Tibial artery (tissue), 4 donors: ENCODE data around the gene SETBP1.

Source experiments
- DNase-seq, 2 donors: peaks; one replicate each; pipeline ENCODE4 v3.0.0-alpha.2; 2019
- H3K27ac ChIP-seq, 2 donors: fragments of 200-600 bp; sonication (generic) in 1 of 2; 1 replicate in 1 of 2; 2 replicates in 1 of 2; pipeline ENCODE4 v1.5.1; 2018 to 2019; ENCODE audit warnings: mild to moderate bottlenecking in 1 of 2
- H3K27me3 ChIP-seq, 2 donors: fragments of 200-600 bp; sonication (generic) in 1 of 2; one replicate each; pipeline versions ENCODE4 v1.5.1 to v1.6.0; 2016 to 2019
- H3K36me3 ChIP-seq, 3 donors: fragments of 200-600 bp; sonication (generic) in 2 of 3; one replicate each; pipeline ENCODE4 v1.5.1; 2016 to 2019; ENCODE audit warnings: mild to moderate bottlenecking in 2 of 3
- H3K4me1 ChIP-seq, 4 donors: fragments of 200-600 bp; sonication (generic) in 2 of 4; 1 replicate in 3 of 4; 2 replicates in 1 of 4; pipeline ENCODE4 v1.5.1; 2016 to 2019
- H3K4me3 ChIP-seq, 2 donors: fragments of 200-600 bp; sonication (generic) in 1 of 2; 1 replicate in 1 of 2; 2 replicates in 1 of 2; pipeline ENCODE4 v1.5.1; 2018 to 2019; ENCODE audit warnings: mild to moderate bottlenecking in 2 of 2
- H3K9me3 ChIP-seq, 3 donors: fragments of 200-600 bp; sonication (generic) in 1 of 3; one replicate each; pipeline ENCODE4 v1.5.1; 2016 to 2019
- CTCF ChIP-seq, 2 experiments: fragments of 200-600 bp in 1 of 2; fragments of 450-650 bp in 1 of 2; IDR thresholded peaks; one replicate each; pipeline ENCODE4 v1.5.1; 2017 to 2019; ENCODE audit warnings: antibody characterized with exemption in 2 of 2, mild to moderate bottlenecking in 1 of 2, moderate library complexity in 1 of 2
- intact Hi-C: fragments of 100-400 bp; cut with DNase I; formaldehyde crosslinking; loops from one replicate; pipeline ENCODE4 v1.15.0; 2023; ENCODE audit warnings: low total_unique reads

The SETBP1 gene

GRCh38 chr18:45056926-45057325, 376.2 kb downstream of the SETBP1 start:
- TF ChIP-seq CTCF (IDR thresholded peaks at IDR 0.05), result no peak
- intact Hi-C loops, result no loop called here

GRCh38 chr18:45057955-45058600, 377.4 kb downstream of the SETBP1 start:
- Histone ChIP-seq H3K27me3 (no peaks in the 10 kb centered on the region), H3K4me3 (no peak overlapping the region), H3K36me3 (peaks cover 0 to 4% (median 1%) of the 10 kb centered on the region in 3 donors), H3K9me3 (no peaks in the 10 kb centered on the region), H3K27ac (no peak overlapping the region), H3K4me1 (no peaks in the 10 kb centered on the region)
- no peak for DNase-seq
- intact Hi-C loops, result no loop called here
- TF ChIP-seq CTCF (IDR thresholded peaks at IDR 0.05), result no peak

More at GRCh38 chr18:45056926-45057325, 376.2 kb downstream of the SETBP1 start:
- Histone ChIP-seq H3K4me1 (no peaks in the 10 kb centered on the region), H3K36me3 (no peaks in the 10 kb centered on the region), H3K4me3 (no peak overlapping the region), H3K9me3 (no peaks in the 10 kb centered on the region), H3K27me3 (no peaks in the 10 kb centered on the region), H3K27ac (no peak overlapping the region)
- DNase-seq, result no peak

- no peaks in the 10 kb centered on the region for H3K4me1 ChIP-seq
- H3K27ac ChIP-seq, result no peak overlapping the region
- H3K9me3 ChIP-seq, result no peaks in the 10 kb centered on the region
- H3K4me3 ChIP-seq, result no peak overlapping the region
- TF ChIP-seq CTCF (IDR thresholded peaks at IDR 0.05), result no peak
- DNase-seq, result no peak
- intact Hi-C loops, result no loop called here
- H3K36me3 ChIP-seq, result peaks cover 10 to 15% (median 14%) of the 10 kb centered on the region in 3 donors
- H3K27me3 ChIP-seq, result no peaks in the 10 kb centered on the region
Observed at GRCh38 chr18:45059695-45060094, 379.0 kb downstream of the SETBP1 start.

- Histone ChIP-seq H3K9me3 (no peaks in the 10 kb centered on the region), H3K27ac (no peak overlapping the region), H3K27me3 (no peaks in the 10 kb centered on the region), H3K36me3 (peaks cover 10 to 15% (median 14%) of the 10 kb centered on the region in 3 donors), H3K4me3 (no peak overlapping the region), H3K4me1 (no peaks in the 10 kb centered on the region)
- no peak for TF ChIP-seq CTCF (IDR thresholded peaks at IDR 0.05)
- intact Hi-C loops, result no loop called here
- DNase-seq, result no peak
Observed at GRCh38 chr18:45060102-45060501, 379.4 kb downstream of the SETBP1 start.

- Histone ChIP-seq H3K27me3 (no peaks in the 10 kb centered on the region), H3K36me3 (peaks cover 10 to 19% (median 14%) of the 10 kb centered on the region in 3 donors), H3K27ac (no peak overlapping the region), H3K9me3 (no peaks in the 10 kb centered on the region), H3K4me1 (peaks cover 0 to under 1% (median 0%) of the 10 kb centered on the region in 4 donors), H3K4me3 (no peak overlapping the region)
- no peak for TF ChIP-seq CTCF (IDR thresholded peaks at IDR 0.05)
- intact Hi-C loops, result no loop called here
- DNase-seq, result no peak
Observed at GRCh38 chr18:45061359-45061758, 380.7 kb downstream of the SETBP1 start.
